ENCODE data around the gene CLIP2.
"Not testable (repeated sequence)": the region's sequence is repeated elsewhere in the genome, so short reads cannot be mapped to it uniquely, and the experiment has no call there.

The CLIP2 gene

DNA sequence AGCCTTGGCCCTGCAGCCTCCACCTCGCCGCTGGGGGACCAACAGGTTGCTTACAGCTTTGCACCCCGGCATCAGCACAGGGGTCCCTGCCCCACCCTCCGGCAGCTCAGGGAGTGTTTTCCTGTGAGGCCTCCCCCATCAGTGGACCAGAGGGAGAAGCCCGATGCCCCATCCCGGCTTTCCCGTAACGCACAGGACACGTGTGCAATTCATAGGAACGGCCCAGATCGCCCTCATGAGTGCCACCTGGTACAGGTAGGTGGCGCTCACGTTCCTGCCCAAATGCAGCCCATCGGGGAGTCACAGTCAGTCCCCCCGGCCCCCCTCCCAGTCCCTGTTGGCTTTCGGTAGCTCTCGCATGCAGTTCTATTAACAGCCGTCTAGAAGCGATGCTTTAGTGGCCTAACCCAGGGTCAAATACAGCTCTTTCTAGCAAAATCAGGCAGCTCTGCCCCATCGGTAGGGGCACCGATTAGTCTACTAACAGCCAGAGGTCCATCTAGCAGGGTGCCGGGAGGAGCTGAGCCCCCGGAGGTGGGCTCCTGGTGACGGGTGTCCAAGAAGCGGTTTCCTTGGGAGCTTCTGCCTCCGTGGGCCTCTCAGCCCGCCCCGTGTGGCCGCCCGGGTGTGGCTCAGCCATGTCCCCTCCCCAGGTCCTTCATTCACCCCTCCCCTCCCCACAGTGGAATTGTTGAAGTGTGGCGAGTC is 116.1 kb downstream of the CLIP2 start:
- no peak for DNase-seq (ENCODE audit: extremely low read depth, low read depth)
- H3K4me3 ChIP-seq (replicated peaks; ENCODE audit: low read depth, low read length): no peak overlapping the region
- TF ChIP-seq, protein P1, sequence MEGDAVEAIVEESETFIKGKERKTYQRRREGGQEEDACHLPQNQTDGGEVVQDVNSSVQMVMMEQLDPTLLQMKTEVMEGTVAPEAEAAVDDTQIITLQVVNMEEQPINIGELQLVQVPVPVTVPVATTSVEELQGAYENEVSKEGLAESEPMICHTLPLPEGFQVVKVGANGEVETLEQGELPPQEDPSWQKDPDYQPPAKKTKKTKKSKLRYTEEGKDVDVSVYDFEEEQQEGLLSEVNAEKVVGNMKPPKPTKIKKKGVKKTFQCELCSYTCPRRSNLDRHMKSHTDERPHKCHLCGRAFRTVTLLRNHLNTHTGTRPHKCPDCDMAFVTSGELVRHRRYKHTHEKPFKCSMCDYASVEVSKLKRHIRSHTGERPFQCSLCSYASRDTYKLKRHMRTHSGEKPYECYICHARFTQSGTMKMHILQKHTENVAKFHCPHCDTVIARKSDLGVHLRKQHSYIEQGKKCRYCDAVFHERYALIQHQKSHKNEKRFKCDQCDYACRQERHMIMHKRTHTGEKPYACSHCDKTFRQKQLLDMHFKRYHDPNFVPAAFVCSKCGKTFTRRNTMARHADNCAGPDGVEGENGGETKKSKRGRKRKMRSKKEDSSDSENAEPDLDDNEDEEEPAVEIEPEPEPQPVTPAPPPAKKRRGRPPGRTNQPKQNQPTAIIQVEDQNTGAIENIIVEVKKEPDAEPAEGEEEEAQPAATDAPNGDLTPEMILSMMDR (IDR thresholded peaks at IDR 0.05; ENCODE audit: low read depth, low read length, missing control alignments): peak; percentile 49

DNA sequence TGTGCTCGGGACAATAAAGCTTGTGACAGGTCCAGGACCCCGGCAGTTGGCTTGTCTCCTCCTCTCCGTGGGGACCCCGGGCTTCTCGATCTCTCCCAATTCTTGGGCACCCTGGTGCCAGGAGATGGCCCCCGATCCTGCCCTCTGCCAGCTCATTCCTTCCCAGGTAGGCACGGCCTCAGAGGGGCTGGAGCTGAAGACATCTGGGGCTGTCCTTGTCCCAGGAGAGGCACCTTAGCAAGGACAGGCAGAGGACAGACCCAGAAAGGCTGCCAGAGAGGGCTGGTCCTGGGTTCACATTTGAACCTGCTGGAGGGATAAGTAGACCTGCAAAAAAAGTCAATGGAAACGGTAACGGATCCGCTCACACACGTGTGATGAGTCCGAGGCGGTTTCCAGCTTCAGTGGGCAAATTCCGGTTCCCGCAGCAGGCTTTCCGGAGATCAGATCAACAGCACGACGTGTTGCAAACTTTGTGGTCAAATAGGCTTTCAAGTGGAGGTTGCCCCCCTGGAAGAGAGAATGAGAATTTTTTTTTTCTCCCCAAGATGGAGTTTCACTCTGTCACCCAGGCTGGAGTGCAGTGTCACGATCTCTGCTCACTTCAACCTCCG is 116.8 kb downstream of the CLIP2 start:
- no peak for DNase-seq (ENCODE audit: extremely low read depth, low read depth)
- no peak overlapping the region for H3K4me3 ChIP-seq (replicated peaks; ENCODE audit: low read depth, low read length)
- TF ChIP-seq, protein P1 (IDR thresholded peaks at IDR 0.05; ENCODE audit: low read depth, low read length, missing control alignments): no peak

- no peak for DNase-seq (ENCODE audit: extremely low read depth, low read depth)
- TF ChIP-seq, protein P1 (IDR thresholded peaks at IDR 0.05; ENCODE audit: low read depth, low read length, missing control alignments): no peak
- H3K4me3 ChIP-seq (replicated peaks; ENCODE audit: low read depth, low read length): no peak overlapping the region
Measured at GRCh38 chr7:74407958-74408357, 118.8 kb downstream of the CLIP2 start.

DNA sequence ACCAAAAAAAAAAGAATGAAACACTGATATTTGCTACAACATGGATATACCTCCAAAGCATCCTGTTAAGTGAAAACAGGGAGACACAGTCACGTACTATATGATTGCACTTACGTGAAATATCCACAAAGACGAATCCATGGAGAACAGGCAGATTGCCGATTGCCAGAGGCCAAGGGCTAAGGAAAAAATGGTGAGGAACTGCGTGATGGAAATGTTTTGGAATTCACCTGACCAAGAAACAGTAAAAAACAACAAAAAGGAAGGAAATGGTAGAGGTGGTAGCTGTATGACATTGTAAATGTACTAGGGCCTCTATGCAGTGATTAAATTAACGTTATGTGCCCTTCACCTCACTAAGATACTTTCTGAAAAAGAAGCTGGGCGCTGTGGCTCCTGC is 120.4 kb downstream of the CLIP2 start:
- no peak for DNase-seq (ENCODE audit: extremely low read depth, low read depth)
- H3K4me3 ChIP-seq (replicated peaks; ENCODE audit: low read depth, low read length): no peak overlapping the region
- TF ChIP-seq, protein P1 (IDR thresholded peaks at IDR 0.05; ENCODE audit: low read depth, low read length, missing control alignments): no peak

GRCh38 chr7:74410772-74411171 is 121.6 kb downstream of the CLIP2 start:
- H3K4me3 ChIP-seq (replicated peaks; ENCODE audit: low read depth, low read length): no peak overlapping the region
- no peak for DNase-seq (ENCODE audit: extremely low read depth, low read depth)
- TF ChIP-seq, protein P1 (IDR thresholded peaks at IDR 0.05; ENCODE audit: low read depth, low read length, missing control alignments): no peak

DNA sequence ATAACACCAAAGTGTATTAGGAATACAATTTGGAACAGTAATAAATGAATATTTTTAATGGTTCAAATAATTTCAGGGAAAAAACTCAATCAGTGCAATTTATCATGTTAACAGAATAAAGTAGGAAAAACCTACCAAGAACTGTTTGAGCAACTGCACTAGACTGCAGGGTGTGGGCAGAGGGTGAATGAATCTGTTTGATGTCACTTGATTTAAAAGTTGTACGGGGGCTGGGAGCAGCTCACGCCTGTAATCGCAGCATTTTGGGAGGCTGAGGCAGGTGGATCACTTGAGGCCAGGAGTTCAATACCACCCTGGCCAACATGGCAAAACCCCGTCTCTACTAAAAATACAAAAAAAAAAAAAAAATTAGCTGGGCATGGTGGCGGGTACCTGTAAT is 122.4 kb downstream of the CLIP2 start:
- not testable (repeated sequence) for DNase-seq (ENCODE audit: extremely low read depth, low read depth); H3K4me3 ChIP-seq (replicated peaks; ENCODE audit: low read depth, low read length)

DNA sequence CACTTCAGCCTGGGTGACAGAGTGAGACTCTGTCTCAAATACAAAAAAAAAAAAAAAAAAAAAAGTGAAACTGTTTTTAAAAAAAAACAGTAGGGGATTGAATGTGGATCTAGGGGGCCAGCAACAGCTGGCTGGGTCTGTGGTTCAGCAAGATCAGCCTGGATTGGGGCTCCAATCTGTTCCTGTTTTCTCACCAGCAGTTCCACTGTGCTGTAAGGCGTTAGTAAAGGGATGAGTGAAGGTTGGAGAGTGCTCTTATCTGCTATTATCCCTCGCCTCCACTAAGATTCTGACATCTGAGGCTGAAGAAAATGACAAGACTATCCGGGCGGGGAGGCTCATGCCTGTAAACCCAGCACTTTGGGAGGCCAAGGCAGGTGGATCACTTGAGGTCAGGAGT is 122.8 kb downstream of the CLIP2 start:
- DNase-seq (ENCODE audit: extremely low read depth, low read depth): no peak
- TF ChIP-seq, protein P1 (IDR thresholded peaks at IDR 0.05; ENCODE audit: low read depth, low read length, missing control alignments): no peak
- H3K4me3 ChIP-seq (replicated peaks; ENCODE audit: low read depth, low read length): no peak overlapping the region
